GM19455 (cell line): ENCODE results near the gene KIF5A.

Experiments
- ATAC-seq: cut with Tn5 transposase; IDR thresholded peaks from one replicate; pipeline ENCODE4 v1.9.1; 2021; ENCODE audit not compliant: unreplicated experiment

Gene KIF5A

GRCh38 chr12:57519796-57520052, 30.1 kb upstream of the KIF5A start:
- ATAC-seq = peak; percentile 0

GRCh38 chr12:57520053-57520818, 29.6 kb upstream of the KIF5A start, which contains the start of gene DDIT3:
Gene DDIT3 (minus strand): TSS chr12:57520514. CDS start chr12:57517406, 3,108 bp downstream.
- peak; percentile 73 for ATAC-seq

GRCh38 chr12:57521525-57522010, 28.3 kb upstream of the KIF5A start:
- ATAC-seq = no peak

- peak; percentile 48 for ATAC-seq
Measured at GRCh38 chr12:57522011-57522886, 27.6 kb upstream of the KIF5A start, which contains the start of gene MBD6. Gene MBD6 (plus strand): TSS chr12:57522824. CDS start chr12:57524304, 1,480 bp downstream.

- no peak for ATAC-seq
Measured at GRCh38 chr12:57522887-57523705, 26.7 kb upstream of the KIF5A start.

- no peak for ATAC-seq
Measured at GRCh38 chr12:57523706-57524614, 25.9 kb upstream of the KIF5A start.

GRCh38 chr12:57524814-57525614, 24.8 kb upstream of the KIF5A start:
- ATAC-seq = no peak

- ATAC-seq = no peak
Measured at GRCh38 chr12:57525615-57526383, 24.0 kb upstream of the KIF5A start.

- ATAC-seq = no peak
Measured at GRCh38 chr12:57526477-57527126, 23.2 kb upstream of the KIF5A start.

- no peak for ATAC-seq
Measured at GRCh38 chr12:57527184-57527583, 22.7 kb upstream of the KIF5A start.

GRCh38 chr12:57528176-57528575, 21.7 kb upstream of the KIF5A start:
- no peak for ATAC-seq

- no peak for ATAC-seq
Measured at GRCh38 chr12:57528831-57529555, 20.9 kb upstream of the KIF5A start.

GRCh38 chr12:57529831-57530230, 20.0 kb upstream of the KIF5A start:
- no peak for ATAC-seq

- no peak for ATAC-seq
Measured at GRCh38 chr12:57530396-57531142, 19.3 kb upstream of the KIF5A start.

GRCh38 chr12:57531836-57532235, 18.0 kb upstream of the KIF5A start:
- no peak for ATAC-seq

- no peak for ATAC-seq
Measured at GRCh38 chr12:57533108-57533507, 16.7 kb upstream of the KIF5A start.

GRCh38 chr12:57534250-57534649, 15.6 kb upstream of the KIF5A start:
- no peak for ATAC-seq
